Smooth muscle cell of the coronary artery (primary cell): ENCODE data around the gene GSTO2. TPM values are rescaled to one million over a fixed set of nuclear protein-coding genes. Genes with fewer than 3 reads are reported as not detected.

Experiments used
- total RNA-seq: library from RNA; depleted of rRNA; stranded (reverse); fragments of >200 nt; gene quantifications from 2 replicates; pipeline ENCODE4 v1.2.3, GENCODE V29; 2014; ENCODE audit warnings: low replicate concordance

GSTO2 gene
- total RNA-seq: 0.47 and 1.1 TPM in 2 replicates

DNA sequence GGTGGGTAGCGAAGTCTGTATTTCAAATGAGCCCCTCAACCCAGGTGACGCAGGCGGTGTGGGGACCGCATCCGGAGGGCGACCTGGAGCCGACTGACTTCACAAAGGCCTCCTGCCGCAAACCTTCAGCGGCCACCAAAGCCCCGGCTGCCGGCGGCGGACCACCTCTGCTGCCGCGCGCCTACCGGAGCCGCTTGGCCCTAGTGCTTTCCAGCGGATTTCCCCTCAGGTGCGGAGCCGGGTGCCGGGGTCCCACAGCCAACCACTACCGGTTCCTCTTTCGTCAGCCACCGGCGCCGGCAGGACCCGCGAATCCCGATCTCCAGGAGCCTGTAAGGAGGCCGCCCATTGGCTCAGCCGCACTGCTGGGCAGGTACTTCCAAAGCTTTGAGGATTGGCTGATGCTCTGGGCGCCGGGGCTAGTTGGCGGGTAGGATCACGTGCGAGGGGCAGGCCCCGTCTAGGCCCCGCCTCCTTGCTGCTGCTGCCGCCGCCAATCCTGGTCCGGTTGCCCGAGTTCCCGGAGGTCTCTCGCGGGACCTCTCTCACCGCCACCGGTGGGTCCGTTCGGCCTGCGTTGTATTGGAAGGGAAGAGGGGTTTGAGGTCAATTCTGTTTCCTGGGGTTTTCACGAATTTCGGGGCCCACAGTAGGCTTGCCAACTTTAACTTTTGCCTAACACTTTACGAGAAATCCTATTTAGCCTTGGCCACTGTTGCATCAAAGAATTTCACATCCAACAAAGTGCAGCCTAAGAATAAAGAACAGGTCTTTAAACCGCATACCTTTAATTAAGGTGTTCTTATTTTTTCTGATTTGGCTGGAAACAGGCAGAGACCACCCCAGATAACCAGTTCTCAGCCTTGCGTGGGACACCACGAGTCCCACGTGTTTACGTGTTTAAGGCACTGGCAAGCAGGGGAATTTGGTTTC lies at the start of gene GSTO2:
Gene GSTO2, plus strand, starts transcription at position 472 of the 933 bp plus-strand sequence. CDS start 5,732 bp downstream, outside the sequence.

DNA sequence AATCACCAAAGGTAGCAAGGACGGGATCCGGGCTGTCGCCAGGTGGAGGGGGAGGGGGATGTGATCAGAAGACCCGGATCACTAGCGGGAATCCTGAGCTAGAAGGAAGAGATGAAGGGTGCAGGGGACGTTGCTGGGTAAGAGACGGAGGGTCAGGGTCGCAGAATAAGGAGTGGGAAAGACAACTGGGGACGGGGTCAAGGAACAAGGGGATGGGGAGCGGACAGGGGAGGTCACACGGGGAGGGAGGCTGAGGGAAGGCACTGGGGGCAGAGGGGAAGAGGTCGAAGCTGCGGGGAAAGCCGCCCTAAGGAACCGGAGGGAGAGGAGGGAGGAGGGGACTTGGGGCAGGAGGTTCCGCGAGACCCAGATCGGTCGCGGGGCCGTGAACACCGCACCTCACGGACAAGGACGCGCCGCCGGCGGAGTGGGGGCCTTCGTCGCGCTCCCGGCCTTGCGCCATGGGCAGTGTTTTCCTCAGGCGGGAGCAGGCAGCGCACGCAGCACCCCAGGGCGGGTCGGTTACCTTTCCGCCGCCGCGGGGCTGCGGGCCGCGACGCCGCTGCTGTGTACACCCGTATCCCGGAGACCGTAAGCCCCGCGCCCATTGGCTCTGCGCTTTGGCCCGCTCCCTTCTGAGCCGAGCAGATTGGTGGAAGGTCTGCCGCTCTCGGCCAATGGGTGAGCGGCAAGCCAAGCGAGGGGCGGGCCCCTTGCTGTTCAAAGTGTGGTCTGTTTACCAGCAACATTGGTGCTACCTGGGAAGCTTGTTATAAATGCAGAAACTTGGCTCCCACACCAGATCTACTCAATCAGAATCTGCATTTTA lies 37.0 kb upstream of the GSTO2 start, which contains the start of gene CFAP43:
Gene CFAP43, minus strand, starts transcription at position 581 of the 829 bp plus-strand sequence. Its CDS starts 118 bp downstream, at position 463.

DNA sequence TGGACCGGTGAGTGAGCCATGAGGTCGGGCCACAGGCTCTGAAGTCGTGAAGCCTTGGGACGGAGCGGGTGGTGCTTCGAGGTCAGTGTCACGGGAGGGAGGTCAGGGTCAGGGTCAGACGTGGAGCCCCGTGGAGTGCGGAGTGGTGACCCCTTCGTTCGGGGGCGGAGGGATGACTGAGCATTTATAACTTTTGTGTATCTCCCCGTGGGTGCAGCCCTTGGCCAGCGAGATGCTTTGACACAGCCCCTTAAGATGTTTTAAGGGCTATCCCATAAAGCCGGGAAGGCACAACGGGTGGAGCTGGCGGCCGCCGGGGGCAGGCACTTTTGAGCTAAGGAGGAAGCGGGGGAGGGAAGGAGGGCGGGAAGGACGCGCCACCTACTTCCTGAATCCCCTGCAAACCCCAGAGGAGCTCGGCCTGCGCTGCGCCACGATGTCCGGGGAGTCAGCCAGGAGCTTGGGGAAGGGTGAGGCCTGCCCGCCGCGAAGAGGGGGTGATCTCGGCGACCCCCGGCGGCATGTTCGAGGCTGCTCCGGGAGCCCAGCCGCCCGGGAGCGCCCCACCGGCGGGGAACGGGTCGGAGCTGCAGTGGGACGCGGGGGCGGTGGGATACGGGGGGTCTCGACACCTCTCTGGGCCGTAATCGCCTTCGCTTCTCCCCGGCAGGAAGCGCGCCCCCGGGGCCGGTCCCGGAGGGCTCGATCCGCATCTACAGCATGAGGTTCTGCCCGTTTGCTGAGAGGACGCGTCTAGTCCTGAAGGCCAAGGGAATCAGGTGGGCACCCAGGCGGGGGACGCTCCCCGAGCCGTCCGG lies 14.3 kb upstream of the GSTO2 start, which contains the start of gene GSTO1:
Gene GSTO1, plus strand, starts transcription at position 400 of the 818 bp plus-strand sequence. Its CDS starts 37 bp downstream, at position 437.

DNA sequence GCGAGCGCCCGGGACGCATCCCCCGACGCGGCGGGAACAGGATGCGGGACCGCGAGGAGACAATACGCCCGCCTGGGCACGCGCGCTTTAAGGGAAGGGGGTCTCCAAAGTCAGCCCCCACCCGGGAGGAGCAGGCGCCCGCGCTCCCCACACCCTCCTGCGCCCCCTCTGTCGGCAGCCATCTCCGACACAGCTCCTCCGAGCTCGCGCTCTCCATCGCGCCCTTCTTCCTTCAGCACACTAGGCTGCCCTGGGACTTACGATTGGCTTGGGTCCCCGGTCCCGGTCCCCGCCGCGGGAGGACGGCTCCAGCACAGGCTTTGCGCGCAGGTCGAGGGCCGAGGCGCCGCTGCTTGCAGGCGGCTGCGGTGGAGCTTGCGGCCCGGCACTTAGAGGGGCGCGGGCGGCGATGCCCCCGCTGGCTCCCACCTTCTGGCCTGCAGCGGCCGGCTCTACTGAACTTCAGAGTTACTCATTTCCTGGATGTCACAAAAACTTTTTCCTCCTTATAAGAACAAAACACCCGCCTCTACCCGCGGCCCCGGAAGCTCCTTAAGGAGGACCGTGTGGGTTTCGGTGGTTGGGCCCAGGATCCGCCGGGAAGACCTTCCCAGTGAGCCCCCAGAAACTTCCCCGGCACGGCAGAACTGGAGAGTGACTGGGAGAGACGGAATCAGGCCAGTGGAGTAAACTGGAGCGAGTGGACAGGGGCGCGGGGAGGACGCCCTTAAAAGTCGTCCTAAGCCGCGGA lies 69.2 kb downstream of the GSTO2 start, which contains the start of gene ITPRIP:
Gene ITPRIP, minus strand, starts transcription at position 481 of the 751 bp plus-strand sequence. CDS start 22,414 bp downstream, outside the sequence.

GRCh38 chr10:104353325-104354048 lies 84.5 kb downstream of the GSTO2 start, which contains the start of gene CFAP58:
Gene CFAP58 (plus strand): TSS chr10:104353833. CDS start chr10:104353898, 65 bp downstream.

Other genes starting within 250 kb of the GSTO2 start
- gene COL17A1, start 183.3 kb upstream of the GSTO2 start, total RNA-seq: 0.23 and 0.45 TPM in 2 replicates
- gene SFR1, start 147.0 kb upstream of the GSTO2 start, total RNA-seq: 1.2 and 4.4 TPM in 2 replicates
- gene CFAP43, start 36.8 kb upstream of the GSTO2 start, total RNA-seq: 0.08 and 0.23 TPM in 2 replicates
- 170 and 193 TPM in 2 replicates for gene GSTO1, start 14.3 kb upstream of the GSTO2 start, total RNA-seq
- gene ITPRIP, start 69.3 kb downstream of the GSTO2 start, total RNA-seq: 4.0 and 8.0 TPM in 2 replicates
- 0.47 and 0.75 TPM in 2 replicates for gene CFAP58, start 84.6 kb downstream of the GSTO2 start, total RNA-seq